GM19372 (cell line): ENCODE results near the gene FABP2.

Experiments
- ATAC-seq: cut with Tn5 transposase; IDR thresholded peaks from one replicate; pipeline ENCODE4 v1.9.1; 2021; ENCODE audit warnings: mild to moderate bottlenecking, low read depth, moderate library complexity; ENCODE audit not compliant: unreplicated experiment

FABP2 gene

DNA sequence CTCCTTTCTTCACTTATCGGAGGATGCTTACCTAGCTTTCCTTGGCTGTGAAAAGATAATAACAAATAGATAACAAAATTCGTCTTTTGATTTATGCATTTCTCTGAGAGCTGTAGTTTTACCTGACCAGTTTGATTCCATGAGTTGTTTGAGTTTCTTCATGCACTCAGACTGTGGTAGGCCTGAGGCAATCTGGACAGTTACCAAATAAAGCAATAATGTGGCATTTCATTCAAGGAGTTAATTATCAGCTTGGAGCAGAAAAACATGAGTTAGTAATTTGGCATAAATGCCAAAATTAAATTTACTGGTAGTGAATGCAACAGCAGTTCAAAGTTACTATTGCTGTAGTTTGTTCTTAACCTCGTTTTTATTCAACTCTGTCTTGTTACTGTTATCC is 53.5 kb downstream of the FABP2 start:
- no peak for ATAC-seq
